AG09309 (cell line): ENCODE data around the gene GALNT15.

Source experiments
- DNase-seq: peaks from one replicate; pipeline ENCODE4 v3.0.0-alpha.2; 2010; ENCODE audit warnings: low read depth
- H3K4me3 ChIP-seq: 2 replicates; pipeline ENCODE4 v1.5.1; 2011; ENCODE audit warnings: mild to moderate bottlenecking, low read depth, low read length, moderate library complexity; ENCODE audit not compliant: control insufficient read depth
- CTCF ChIP-seq: IDR thresholded peaks from 2 replicates; pipeline ENCODE4 v1.5.1; 2011; ENCODE audit warnings: mild to moderate bottlenecking, low read depth, low read length, inconsistent platforms; ENCODE audit not compliant: insufficient read depth, control insufficient read depth; ENCODE audit errors: missing control alignments

Gene GALNT15

GRCh38 chr3:16134173-16134928 is 40.1 kb upstream of the GALNT15 start:
- DNase-seq: no peak
- no peak overlapping the region for H3K4me3 ChIP-seq
- no peak for TF ChIP-seq CTCF

- TF ChIP-seq CTCF: no peak
- DNase-seq: no peak
- no peak overlapping the region for H3K4me3 ChIP-seq
These were observed 38.4 kb upstream of the GALNT15 start for GRCh38 chr3:16136055-16136454.

- H3K4me3 ChIP-seq: no peak overlapping the region
- no peak for TF ChIP-seq CTCF
- no peak for DNase-seq
These were observed 37.4 kb upstream of the GALNT15 start for GRCh38 chr3:16137044-16137443.

GRCh38 chr3:16137977-16138376 is 36.5 kb upstream of the GALNT15 start:
- no peak for DNase-seq
- H3K4me3 ChIP-seq: no peak overlapping the region
- TF ChIP-seq CTCF: no peak

GRCh38 chr3:16140116-16140893 is 34.2 kb upstream of the GALNT15 start:
- no peak for TF ChIP-seq CTCF
- no peak for DNase-seq
- no peak overlapping the region for H3K4me3 ChIP-seq

- no peak overlapping the region for H3K4me3 ChIP-seq
- no peak for TF ChIP-seq CTCF
- no peak for DNase-seq
These were observed 33.6 kb upstream of the GALNT15 start for GRCh38 chr3:16140894-16141285.
